Heart left ventricle (tissue), 16 donors: ENCODE measurements around the gene SLC28A2. TPM values are rescaled to one million over a fixed set of nuclear protein-coding genes. Genes with fewer than 3 reads are reported as not detected.

Experiments used
- ATAC-seq, 4 donors: fragments of 200-7000 bp; cut with Tn5 transposase; one replicate each; pipeline ENCODE4 v1.9.1; 2020 to 2022; ENCODE audit warnings: moderate library complexity in 4 of 4, mild to moderate bottlenecking in 3 of 4, moderate number of reproducible peaks in 1 of 4
- DNase-seq, 5 donors: peaks; one replicate each; pipeline ENCODE4 v3.0.0-alpha.2; 2020
- H3K27ac ChIP-seq, 12 donors: fragments of 200-600 bp; sonication (generic) in 4 of 12; one replicate each; pipeline versions ENCODE4 v1.5.0 to v1.8.0; 2016 to 2022; ENCODE audit warnings: mild to moderate bottlenecking in 2 of 12
- H3K27me3 ChIP-seq, 9 donors: fragments of 200-600 bp; sonication (generic) in 2 of 9; one replicate each; pipeline versions ENCODE4 v1.5.1 to v1.8.0; 2016 to 2022; ENCODE audit warnings: mild to moderate bottlenecking in 3 of 9
- H3K36me3 ChIP-seq, 9 donors: fragments of 200-600 bp; sonication (generic) in 2 of 9; one replicate each; pipeline versions ENCODE4 v1.5.0 to v1.8.0; 2018 to 2022; ENCODE audit warnings: mild to moderate bottlenecking in 2 of 9
- H3K4me1 ChIP-seq, 12 donors: fragments of 200-600 bp; sonication (generic) in 4 of 12; one replicate each; pipeline versions ENCODE4 v1.5.0 to v1.8.0; 2016 to 2022; ENCODE audit warnings: mild to moderate bottlenecking in 3 of 12
- H3K4me3 ChIP-seq, 12 donors: fragments of 200-600 bp; sonication (generic) in 4 of 12; one replicate each; pipeline versions ENCODE4 v1.5.0 to v1.8.0; 2017 to 2022; ENCODE audit warnings: mild to moderate bottlenecking in 9 of 12, moderate library complexity in 4 of 12
- H3K9me3 ChIP-seq, 12 donors: fragments of 200-600 bp; sonication (generic) in 4 of 12; one replicate each; pipeline versions ENCODE4 v1.5.0 to v1.8.0; 2016 to 2022; ENCODE audit warnings: mild to moderate bottlenecking in 1 of 12
- POLR2A ChIP-seq, 2 donors: fragments of 450-650 bp; IDR thresholded peaks; one replicate each; pipeline ENCODE4 v1.6.1; 2017; ENCODE audit warnings: antibody characterized with exemption in 2 of 2, mild to moderate bottlenecking in 2 of 2, moderate library complexity in 2 of 2
- WGBS, 4 donors: extraction: QIAGEN DNeasy Blood & Tissue Kit in 2 of 4; methylation state at CpG; one replicate each; pipeline versions ENCODE4 v1.1.5 to v1.1.7; 2013 to 2018; 5-methylcytosine and 5-hydroxymethylcytosine counted together
- intact Hi-C, 10 donors: fragments of 100-400 bp; cut with DNase I; formaldehyde crosslinking; loops; one replicate each; pipeline versions ENCODE4 v1.11.1 to v1.14.2; 2022
- polyA plus RNA-seq, 2 donors: library from polyadenylated mRNA; stranded (reverse); fragments of 200-250 nt; gene quantifications; one replicate each; pipeline ENCODE4 v1.2.3, GENCODE V29; 2013
- total RNA-seq, 9 donors: library from RNA; depleted of rRNA in 2 of 9; stranded (reverse); fragments of >200 nt in 2 of 9; fragmentation: NEBNext Ultra II Directional in 3 of 9; extraction: Animal tissue kit (Norgen Biotek cat#: 25700) in 3 of 9; gene quantifications; one replicate each; pipeline versions ENCODE4 v1.1.0 to v1.2.4, GENCODE V29; 2016 to 2023
- TF ChIP-seq, protein P1 (sequence below), 12 donors: fragments of 200-600 bp; sonication (generic) in 4 of 12; IDR thresholded peaks; one replicate each; pipeline versions ENCODE4 v1.5.0 to v1.8.0; 2018 to 2022; ENCODE audit warnings: antibody characterized with exemption in 12 of 12, mild to moderate bottlenecking in 5 of 12
- donor health status: ischemic (EF 13 %, LVEDD 7.1; RV severe dilation, severe dysfunction).
- donor health status: healthy with polysubstance abuse.
- donor health status: DM: no; HTN: yes; CAD: no.
- donor health status: DM: no; HTN: no; CAD: no.
- donor health status: ischemic (EF 25% LVEDD 6.9; RV normal size, moderate dysfunction).
- donor health status: ischemic (EF 25% LVEDD 5.7; RV mildly dilated, moderate dysfunction).
- donor health status: healthy.
- donor health status: DM: yes; HTN: yes; CAD: no.
- donor health status: ischemic (EF 35%, LVEDD 5.7; RV mildly dilated, moderate dysfunction).
- donor health status: nonischemic (EF 11% LVEDD 7.7; RV severe dilation, severe dysfunction).
- donor health status: DM: yes; HTN: yes; CAD: no.
- donor health status: PGD.
- donor health status: ischemic (EF 29% LVEDD 5.4; RV normal size, mild dysfunction).
- donor health status: nonischemic (EF 23%, LVEDD 6.1; RV moderate dilation, normal function).

The SLC28A2 gene
- total and polyA plus RNA-seq, 11 donors: not detected

DNA sequence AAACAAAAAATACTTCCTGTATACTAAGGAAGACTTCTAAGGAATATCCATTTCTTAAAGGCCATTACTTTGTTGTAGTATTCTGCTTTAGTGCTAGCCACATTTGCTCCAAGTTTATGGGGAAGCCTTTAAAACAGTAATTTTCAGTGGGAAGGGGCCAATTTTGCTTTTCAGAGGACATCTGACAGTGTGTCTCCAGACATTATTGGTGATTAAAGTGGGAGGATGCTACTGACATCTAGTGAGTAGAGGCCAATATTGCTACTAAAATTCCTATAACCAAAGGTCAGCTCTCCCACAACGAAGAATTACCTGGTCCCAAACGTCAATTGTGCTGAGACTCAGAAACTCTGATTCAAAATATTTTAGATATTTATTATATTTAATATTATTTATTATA lies 24.8 kb downstream of the SLC28A2 start:
- Histone ChIP-seq H3K4me3 (no peak overlapping the region), H3K36me3 (no peaks in the 10 kb centered on the region), H3K27me3 (no peaks in the 10 kb centered on the region), H3K4me1 (peaks cover 0 to 17% (median 8%) of the 10 kb centered on the region in 12 donors), H3K9me3 (no peaks in the 10 kb centered on the region), H3K27ac (no peak overlapping the region)
- no peak for DNase-seq
- intact Hi-C loops: no loop called here
- no peak for ATAC-seq
- TF ChIP-seq POLR2A (IDR thresholded peaks at IDR 0.05): no peak
- TF ChIP-seq, protein P1, sequence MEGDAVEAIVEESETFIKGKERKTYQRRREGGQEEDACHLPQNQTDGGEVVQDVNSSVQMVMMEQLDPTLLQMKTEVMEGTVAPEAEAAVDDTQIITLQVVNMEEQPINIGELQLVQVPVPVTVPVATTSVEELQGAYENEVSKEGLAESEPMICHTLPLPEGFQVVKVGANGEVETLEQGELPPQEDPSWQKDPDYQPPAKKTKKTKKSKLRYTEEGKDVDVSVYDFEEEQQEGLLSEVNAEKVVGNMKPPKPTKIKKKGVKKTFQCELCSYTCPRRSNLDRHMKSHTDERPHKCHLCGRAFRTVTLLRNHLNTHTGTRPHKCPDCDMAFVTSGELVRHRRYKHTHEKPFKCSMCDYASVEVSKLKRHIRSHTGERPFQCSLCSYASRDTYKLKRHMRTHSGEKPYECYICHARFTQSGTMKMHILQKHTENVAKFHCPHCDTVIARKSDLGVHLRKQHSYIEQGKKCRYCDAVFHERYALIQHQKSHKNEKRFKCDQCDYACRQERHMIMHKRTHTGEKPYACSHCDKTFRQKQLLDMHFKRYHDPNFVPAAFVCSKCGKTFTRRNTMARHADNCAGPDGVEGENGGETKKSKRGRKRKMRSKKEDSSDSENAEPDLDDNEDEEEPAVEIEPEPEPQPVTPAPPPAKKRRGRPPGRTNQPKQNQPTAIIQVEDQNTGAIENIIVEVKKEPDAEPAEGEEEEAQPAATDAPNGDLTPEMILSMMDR (IDR thresholded peaks at IDR 0.05): peak in 11 of 12 donors; percentile 36 to 67 (median 50)
- WGBS, 4 donors: 0 to 3% (median 1%) methylated on average over 2 of the region's 2 CpGs

DNA sequence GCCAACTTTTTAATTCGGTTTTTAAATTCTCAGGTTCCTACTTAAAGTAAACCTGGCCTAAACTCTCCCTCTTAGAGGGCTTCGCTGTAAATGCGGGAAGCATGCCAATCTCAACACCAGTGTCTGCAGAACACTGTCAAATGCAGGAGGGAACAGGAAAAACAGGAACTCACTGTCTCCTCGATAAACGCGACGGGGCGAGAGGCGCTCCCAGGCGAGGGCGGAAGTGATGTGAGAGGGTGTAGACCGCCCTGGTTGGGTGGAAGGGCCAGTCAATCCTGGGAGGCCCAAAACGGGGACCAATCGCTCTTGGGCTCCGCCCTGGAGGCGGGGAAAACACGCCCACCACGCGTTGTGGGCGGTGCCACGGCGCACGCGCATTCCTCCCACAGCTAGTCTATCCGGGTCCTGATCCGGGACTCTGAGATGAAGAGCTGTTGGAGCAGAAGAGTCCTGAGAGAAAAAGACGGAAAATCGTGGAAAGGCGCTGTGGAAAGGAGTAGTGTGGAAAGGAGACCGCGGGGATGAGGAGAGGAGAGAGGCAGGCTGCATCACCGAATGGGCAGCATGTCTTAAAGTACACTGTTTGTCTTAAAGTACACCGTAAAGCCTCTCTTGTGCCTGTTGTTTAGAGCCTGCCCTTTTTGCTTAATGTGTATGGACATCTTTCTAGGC lies 27.1 kb downstream of the SLC28A2 start:
- intact Hi-C loops: loop anchor here in 6 of 10 donors (1.0 to 2.0 kb wide), 7 partner anchors 70 to 152 kb away; a partner anchor contains a TSS
- 1 to 7% (median 2%) methylated on average over 32 to 33 of the region's 33 CpGs for WGBS, 4 donors
- Histone ChIP-seq H3K4me1 (peaks cover 0 to 18% (median 8%) of the 10 kb centered on the region in 12 donors), H3K27ac (peak overlapping the region; percentile 60 to 93 (median 86)), H3K36me3 (no peaks in the 10 kb centered on the region), H3K27me3 (no peaks in the 10 kb centered on the region), H3K4me3 (peak overlapping the region; percentile 25 to 74 (median 68)), H3K9me3 (no peaks in the 10 kb centered on the region)
- TF ChIP-seq POLR2A (IDR thresholded peaks at IDR 0.05): peak in 1 of 2 donors; percentile 87
- TF ChIP-seq, protein P1 (IDR thresholded peaks at IDR 0.05): no peak
- DNase-seq (peak; percentile 97 to 99 (median 98)), ATAC-seq (peak; percentile 100)

DNA sequence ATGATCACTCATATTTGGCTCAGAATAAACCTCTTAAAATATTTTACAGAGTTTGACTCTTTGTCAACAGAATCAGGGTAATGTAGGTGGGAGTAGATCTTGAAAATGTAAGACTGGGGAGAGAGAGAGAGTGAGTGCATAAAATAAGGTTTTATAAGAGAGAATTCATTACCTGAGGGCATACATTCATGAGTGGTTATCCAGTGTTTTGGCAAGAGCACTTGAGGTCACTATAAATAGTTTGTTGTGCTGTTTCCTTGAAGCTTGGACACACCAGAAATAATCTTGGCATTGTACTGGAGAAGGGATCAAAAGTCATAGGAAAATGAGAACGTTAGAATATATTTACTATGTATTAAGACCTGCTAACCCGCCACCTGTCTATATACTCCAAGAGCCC lies 33.4 kb downstream of the SLC28A2 start:
- H3K27ac ChIP-seq: peak overlapping the region in 7 of 12 donors; percentile 4 to 66 (median 33)

DNA sequence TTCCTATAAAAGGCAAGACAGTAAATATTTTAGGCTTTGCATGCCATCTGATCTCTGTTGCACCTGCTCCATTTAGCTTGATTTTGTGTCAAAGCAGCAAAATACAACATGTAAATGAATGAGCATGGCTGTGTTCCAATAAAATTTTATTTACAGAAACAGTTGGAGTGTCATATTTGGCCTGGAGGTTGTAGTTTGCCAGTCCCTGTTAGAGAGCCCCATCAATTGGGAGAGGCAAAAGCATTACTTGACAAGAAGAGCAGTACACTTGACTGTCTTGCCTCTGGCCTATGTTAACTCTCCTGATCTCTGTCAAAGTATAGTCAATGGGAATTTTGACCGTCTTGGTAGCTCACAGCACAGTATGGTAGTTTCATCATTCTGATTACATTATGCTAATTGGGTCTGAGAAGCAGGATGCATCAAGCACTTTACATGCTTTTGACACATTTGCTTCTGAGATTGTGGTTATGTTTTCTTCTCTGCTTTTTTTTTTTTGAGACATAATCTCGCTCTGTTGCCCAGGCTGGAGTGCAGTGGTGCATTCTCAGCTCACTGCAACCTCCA lies 35.4 kb downstream of the SLC28A2 start:
- ATAC-seq: no peak
- WGBS, 4 donors: 67 to 75% (median 71%) methylated on average over 2 of the region's 2 CpGs
- Histone ChIP-seq H3K4me1 (peaks cover 0 to 24% (median 7%) of the 10 kb centered on the region in 12 donors), H3K4me3 (no peak overlapping the region), H3K27me3 (no peaks in the 10 kb centered on the region), H3K9me3 (no peaks in the 10 kb centered on the region), H3K36me3 (no peaks in the 10 kb centered on the region), H3K27ac (no peak overlapping the region)
- no peak for TF ChIP-seq POLR2A (IDR thresholded peaks at IDR 0.05)
- TF ChIP-seq, protein P1 (IDR thresholded peaks at IDR 0.05): no peak
- no peak for DNase-seq
- intact Hi-C loops: loop anchor here in 1 of 10 donors (5.0 kb wide), 1 partner anchor 115 kb away; a partner anchor contains a TSS

More for the DNA sequence above, 33.4 kb downstream of the SLC28A2 start:
- Histone ChIP-seq H3K27me3 (no peaks in the 10 kb centered on the region), H3K36me3 (no peaks in the 10 kb centered on the region), H3K4me3 (no peak overlapping the region), H3K4me1 (peaks cover 0 to 14% (median 0%) of the 10 kb centered on the region in 12 donors), H3K9me3 (no peaks in the 10 kb centered on the region)
- WGBS, 4 donors: 44 to 60% (median 55%) methylated on average over 2 of the region's 2 CpGs
- TF ChIP-seq POLR2A (IDR thresholded peaks at IDR 0.05): no peak
- TF ChIP-seq, protein P1 (IDR thresholded peaks at IDR 0.05): no peak
- intact Hi-C loops: loop anchor here in 1 of 10 donors (5.0 kb wide), 1 partner anchor 117 kb away; a partner anchor contains a TSS
- ATAC-seq: peak in 3 of 4 donors; percentile 46 to 73 (median 68)
- no peak for DNase-seq
